GM11168 (cell line): ENCODE measurements around the gene MACROD1.

Experiments
- in situ Hi-C: fragments of 300-500 bp; cut with MboI; formaldehyde crosslinking; loops from one replicate; pipeline ENCODE4 v1.12.0; 2022; ENCODE audit warnings: low sequenced_read_pairs; ENCODE audit not compliant: unreplicated experiment

MACROD1 gene

GRCh38 chr11:64165842-64166635, at the start of gene MACROD1:
Gene MACROD1, minus strand, starts transcription at chr11:64166113. Its CDS starts 119 bp downstream, at chr11:64165994.
- in situ Hi-C loops: no loop called here

- in situ Hi-C loops: no loop called here
These were observed 45.4 kb upstream of the MACROD1 start for GRCh38 chr11:64211181-64211872.

- in situ Hi-C loops: no loop called here
These were observed 44.5 kb upstream of the MACROD1 start for GRCh38 chr11:64210301-64211020.

GRCh38 chr11:64209563-64209843, 43.6 kb upstream of the MACROD1 start:
- in situ Hi-C loops: no loop called here

GRCh38 chr11:64208796-64209562, 43.1 kb upstream of the MACROD1 start:
- in situ Hi-C loops: no loop called here

- in situ Hi-C loops: no loop called here
These were observed 42.3 kb upstream of the MACROD1 start for GRCh38 chr11:64208086-64208795.

GRCh38 chr11:64207256-64208085, 41.6 kb upstream of the MACROD1 start:
- in situ Hi-C loops: no loop called here

- in situ Hi-C loops: no loop called here
These were observed 40.7 kb upstream of the MACROD1 start, which contains the start of gene FERMT3 for GRCh38 chr11:64206457-64207255. Gene FERMT3, plus strand, starts transcription at chr11:64206721. Its CDS starts 644 bp downstream, at chr11:64207365.

GRCh38 chr11:64204464-64204989, 38.6 kb upstream of the MACROD1 start:
- in situ Hi-C loops: no loop called here

- in situ Hi-C loops: no loop called here
These were observed 38.1 kb upstream of the MACROD1 start for GRCh38 chr11:64204080-64204440.

GRCh38 chr11:64203421-64204079, 37.6 kb upstream of the MACROD1 start:
- in situ Hi-C loops: no loop called here

- in situ Hi-C loops: no loop called here
These were observed 37.1 kb upstream of the MACROD1 start for GRCh38 chr11:64202992-64203391.

- in situ Hi-C loops: no loop called here
These were observed 35.6 kb upstream of the MACROD1 start for GRCh38 chr11:64201543-64201942.

GRCh38 chr11:64198511-64198910, 32.6 kb upstream of the MACROD1 start:
- in situ Hi-C loops: loop anchor here (10.0 kb wide), 1 partner anchor 106 kb away; the partner anchor contains the start of genes CATSPERZ and ESRRA

GRCh38 chr11:64196626-64197025, 30.7 kb upstream of the MACROD1 start:
- in situ Hi-C loops: loop anchor here (10.0 kb wide), 1 partner anchor 108 kb away; the partner anchor contains the start of genes CATSPERZ and ESRRA

GRCh38 chr11:64192434-64192833, 26.5 kb upstream of the MACROD1 start:
- in situ Hi-C loops: loop anchor here (10.0 kb wide), 1 partner anchor 112 kb away; the partner anchor contains the start of genes CATSPERZ and ESRRA

- in situ Hi-C loops: no loop called here
These were observed 20.7 kb upstream of the MACROD1 start for GRCh38 chr11:64186492-64187165.
